Measurements from ENCODE around the gene SLC26A6. TPM values are rescaled to one million over a fixed set of nuclear protein-coding genes. Genes with fewer than 3 reads are reported as not detected.

SLC26A6 gene
- total RNA-seq, result 34.7 and 59.2 TPM in 2 replicates

GRCh38 chr3:48635222-48636021, at the start of gene SLC26A6:
SLC26A6 (minus strand) TSS chr3:48635461; CDS start chr3:48635393, 68 bp downstream.

GRCh38 chr3:48662753-48663488, 27.7 kb upstream of the SLC26A6 start, which contains the start of gene CELSR3:
CELSR3 (minus strand) TSS chr3:48662886; CDS start chr3:48662634, 252 bp downstream.

GRCh38 chr3:48621461-48621869, 13.8 kb downstream of the SLC26A6 start, which contains the start of gene TMEM89:
TMEM89 (minus strand) TSS chr3:48621769; CDS start chr3:48621756, 13 bp downstream.

GRCh38 chr3:48609088-48610005, 25.9 kb downstream of the SLC26A6 start, which contains the start of gene UQCRC1:
UQCRC1 (minus strand) TSS chr3:48609646; CDS start chr3:48609620, 26 bp downstream.

GRCh38 chr3:48595075-48595525, 40.2 kb downstream of the SLC26A6 start, which contains the start of gene COL7A1:
COL7A1 (minus strand) TSS chr3:48595329; CDS start chr3:48595159, 170 bp downstream.

Other genes starting within 250 kb of the SLC26A6 start
- 108 and 120 TPM in 2 replicates for gene PLXNB1, start 205.4 kb downstream of the SLC26A6 start, total RNA-seq
- 22.7 and 31.3 TPM in 2 replicates for gene CCDC51, start 195.3 kb downstream of the SLC26A6 start, total RNA-seq
- 468 and 669 TPM in 2 replicates for gene TMA7, start 195.2 kb downstream of the SLC26A6 start, total RNA-seq
- gene ATRIP, start 188.7 kb downstream of the SLC26A6 start, total RNA-seq, result 8.9 and 9.0 TPM in 2 replicates
- 144 and 159 TPM in 2 replicates for gene SHISA5, start 131.3 kb downstream of the SLC26A6 start, total RNA-seq
- gene PFKFB4, start 78.7 kb downstream of the SLC26A6 start, total RNA-seq, result 20.5 and 24.5 TPM in 2 replicates
- gene UCN2, start 71.7 kb downstream of the SLC26A6 start, total RNA-seq, result 14.4 and 15.2 TPM in 2 replicates
- gene COL7A1, start 40.1 kb downstream of the SLC26A6 start, total RNA-seq, result 294 and 341 TPM in 2 replicates
- 452 and 505 TPM in 2 replicates for gene UQCRC1, start 25.8 kb downstream of the SLC26A6 start, total RNA-seq
- not detected in 2 replicates for gene TMEM89, start 13.7 kb downstream of the SLC26A6 start, total RNA-seq
- 0.60 and 1.1 TPM in 2 replicates for gene CELSR3, start 27.4 kb upstream of the SLC26A6 start, total RNA-seq
- 25.2 and 34.8 TPM in 2 replicates for gene NCKIPSD, start 50.5 kb upstream of the SLC26A6 start, total RNA-seq
- gene IP6K2, start 81.8 kb upstream of the SLC26A6 start, total RNA-seq, result 86.9 and 103 TPM in 2 replicates
- gene PRKAR2A, start 212.4 kb upstream of the SLC26A6 start, total RNA-seq, result 35.0 and 41.8 TPM in 2 replicates

Measured in airway epithelial cell (primary cell).